ENCODE results near the gene WLS. TPM values are rescaled to one million over a fixed set of nuclear protein-coding genes. Genes with fewer than 3 reads are reported as not detected.

WLS gene
- total RNA-seq, 1 donor from 2014 or later, result 187 TPM

- Histone ChIP-seq H3K9ac (ENCODE audit: low read length) (no peak overlapping the region), H3K4me2 (ENCODE audit: low read length) (no peak overlapping the region), H3K27me3 (ENCODE audit: insufficient read depth, low read length) (no peaks in the 10 kb centered on the region), H3K79me2 (ENCODE audit: insufficient read depth, low read length) (no peaks in the 10 kb centered on the region), H3K27ac (ENCODE audit: low read depth, low read length) (no peak overlapping the region), H3K36me3 (ENCODE audit: insufficient read depth, low read length) (no peaks in the 10 kb centered on the region), H4K20me1 (ENCODE audit: insufficient read depth, low read length) (no peaks in the 10 kb centered on the region), H3K9me3 (ENCODE audit: insufficient read depth, low read depth, low read length) (no peaks in the 10 kb centered on the region), H3K4me1 (ENCODE audit: insufficient read depth, low read length) (no peaks in the 10 kb centered on the region), H2AFZ (ENCODE audit: low read depth, low read length) (no peak overlapping the region), H3K4me3 (ENCODE audit: insufficient read depth, low read depth, low read length) (no peak overlapping the region)
- DNase-seq (ENCODE audit: low read depth) (no peak), FAIRE-seq (no peak)
- Mint-ChIP-seq H3K27me3 (ENCODE audit: low read depth, unreplicated experiment) (no peaks in the 10 kb centered on the region), H3K27ac (ENCODE audit: unreplicated experiment) (no peak overlapping the region), H3K36me3 (ENCODE audit: low read depth, unreplicated experiment) (no peaks in the 10 kb centered on the region), H3K9me3 (ENCODE audit: unreplicated experiment) (no peaks in the 10 kb centered on the region), H3K4me1 (ENCODE audit: low read depth, unreplicated experiment) (peaks cover 5% of the 10 kb centered on the region), H3K4me3 (ENCODE audit: unreplicated experiment) (no peak overlapping the region)
- no peak for TF ChIP-seq CTCF (IDR thresholded peaks at IDR 0.05; ENCODE audit: insufficient read depth, low read depth, low read length)
- no peak for TF ChIP-seq EZH2 (IDR thresholded peaks at IDR 0.05; ENCODE audit: insufficient read depth, low read length)
These were observed 47.5 kb upstream of the WLS start for GRCh38 chr1:68279846-68280245.

- Mint-ChIP-seq H3K4me3 (ENCODE audit: unreplicated experiment) (no peak overlapping the region), H3K9me3 (ENCODE audit: unreplicated experiment) (no peaks in the 10 kb centered on the region), H3K27me3 (ENCODE audit: low read depth, unreplicated experiment) (no peaks in the 10 kb centered on the region), H3K36me3 (ENCODE audit: low read depth, unreplicated experiment) (no peaks in the 10 kb centered on the region), H3K4me1 (ENCODE audit: low read depth, unreplicated experiment) (peaks cover 5% of the 10 kb centered on the region), H3K27ac (ENCODE audit: unreplicated experiment) (no peak overlapping the region)
- Histone ChIP-seq H3K27me3 (ENCODE audit: insufficient read depth, low read length) (no peaks in the 10 kb centered on the region), H3K4me1 (ENCODE audit: insufficient read depth, low read length) (no peaks in the 10 kb centered on the region), H3K27ac (ENCODE audit: low read depth, low read length) (no peak overlapping the region), H4K20me1 (ENCODE audit: insufficient read depth, low read length) (no peaks in the 10 kb centered on the region), H3K4me2 (ENCODE audit: low read length) (no peak overlapping the region), H2AFZ (ENCODE audit: low read depth, low read length) (no peak overlapping the region), H3K9me3 (ENCODE audit: insufficient read depth, low read depth, low read length) (no peaks in the 10 kb centered on the region), H3K4me3 (ENCODE audit: insufficient read depth, low read depth, low read length) (no peak overlapping the region), H3K9ac (ENCODE audit: low read length) (no peak overlapping the region), H3K79me2 (ENCODE audit: insufficient read depth, low read length) (no peaks in the 10 kb centered on the region), H3K36me3 (ENCODE audit: insufficient read depth, low read length) (no peaks in the 10 kb centered on the region)
- FAIRE-seq (no peak), DNase-seq (ENCODE audit: low read depth) (no peak)
- TF ChIP-seq CTCF (IDR thresholded peaks at IDR 0.05; ENCODE audit: insufficient read depth, low read depth, low read length) (no peak), EZH2 (IDR thresholded peaks at IDR 0.05; ENCODE audit: insufficient read depth, low read length) (no peak)
These were observed 45.9 kb upstream of the WLS start for GRCh38 chr1:68278221-68278620.

GRCh38 chr1:68276448-68276847 lies 44.1 kb upstream of the WLS start:
- no peak for DNase-seq (ENCODE audit: low read depth)
- Histone ChIP-seq H3K4me2 (ENCODE audit: low read length) (no peak overlapping the region), H3K79me2 (ENCODE audit: insufficient read depth, low read length) (no peaks in the 10 kb centered on the region), H4K20me1 (ENCODE audit: insufficient read depth, low read length) (no peaks in the 10 kb centered on the region), H3K27me3 (ENCODE audit: insufficient read depth, low read length) (no peaks in the 10 kb centered on the region), H3K27ac (ENCODE audit: low read depth, low read length) (no peak overlapping the region), H3K4me3 (ENCODE audit: insufficient read depth, low read depth, low read length) (no peak overlapping the region), H3K9me3 (ENCODE audit: insufficient read depth, low read depth, low read length) (no peaks in the 10 kb centered on the region), H3K4me1 (ENCODE audit: insufficient read depth, low read length) (no peaks in the 10 kb centered on the region), H3K9ac (ENCODE audit: low read length) (no peak overlapping the region), H2AFZ (ENCODE audit: low read depth, low read length) (no peak overlapping the region), H3K36me3 (ENCODE audit: insufficient read depth, low read length) (no peaks in the 10 kb centered on the region)
- no peaks in the 10 kb centered on the region for H3K36me3 Mint-ChIP-seq (ENCODE audit: low read depth, unreplicated experiment)
- H3K4me1 Mint-ChIP-seq (ENCODE audit: low read depth, unreplicated experiment), result peaks cover 5% of the 10 kb centered on the region
- H3K9me3 Mint-ChIP-seq (ENCODE audit: unreplicated experiment), result no peaks in the 10 kb centered on the region
- H3K4me3 Mint-ChIP-seq (ENCODE audit: unreplicated experiment), result no peak overlapping the region
- no peak for FAIRE-seq
- TF ChIP-seq EZH2 (IDR thresholded peaks at IDR 0.05; ENCODE audit: insufficient read depth, low read length), result no peak
- TF ChIP-seq CTCF (IDR thresholded peaks at IDR 0.05; ENCODE audit: insufficient read depth, low read depth, low read length), result no peak
- no peaks in the 10 kb centered on the region for H3K27me3 Mint-ChIP-seq (ENCODE audit: low read depth, unreplicated experiment)
- no peak overlapping the region for H3K27ac Mint-ChIP-seq (ENCODE audit: unreplicated experiment)
